NCI-H2196 treated with DMSO at 0.1 percent for 48 hours (cell line): Measurements from ENCODE around the gene ATXN2L.
A peak's percentile ranks its signal among the peaks of the same experiment; 100 is the strongest.
"Not testable (repeated sequence)": the region's sequence is repeated elsewhere in the genome, so short reads cannot be mapped to it uniquely, and the experiment has no call there.

Experiments used
- DNase-seq: peaks from one replicate; lab custom pipeline; 2025; ENCODE audit not compliant: unreplicated experiment; lab: John Stamatoyannopoulos, UW

ATXN2L gene

GRCh38 chr16:28837672-28838557, 15.1 kb downstream of the ATXN2L start:
- DNase-seq: no peak

GRCh38 chr16:28838558-28838918, 15.7 kb downstream of the ATXN2L start:
- no peak for DNase-seq

- DNase-seq: no peak
Measured at GRCh38 chr16:28839004-28839639, 16.3 kb downstream of the ATXN2L start.

- DNase-seq: no peak
Measured at GRCh38 chr16:28839899-28840298, 17.1 kb downstream of the ATXN2L start.

- DNase-seq: no peak
Measured at GRCh38 chr16:28842696-28843095, 19.9 kb downstream of the ATXN2L start.

GRCh38 chr16:28843766-28844165, 21.0 kb downstream of the ATXN2L start:
- DNase-seq: no peak

- DNase-seq: no peak
Measured at GRCh38 chr16:28844226-28844885, 21.6 kb downstream of the ATXN2L start.

- DNase-seq: peak; percentile 59
Measured at GRCh38 chr16:28845293-28845692, 22.5 kb downstream of the ATXN2L start.

- DNase-seq: no peak
Measured at GRCh38 chr16:28845761-28846079, 22.9 kb downstream of the ATXN2L start.

GRCh38 chr16:28846080-28846932, 23.5 kb downstream of the ATXN2L start, which contains the start of gene TUFM:
Gene TUFM (minus strand): TSS chr16:28846348. CDS start chr16:28846269, 79 bp downstream.
- DNase-seq: peak; percentile 98

- DNase-seq: no peak
Measured at GRCh38 chr16:28846933-28847273, 24.1 kb downstream of the ATXN2L start.

- no peak for DNase-seq
Measured at GRCh38 chr16:28858421-28858820, 35.6 kb downstream of the ATXN2L start.

- no peak for DNase-seq
Measured at GRCh38 chr16:28859326-28859725, 36.5 kb downstream of the ATXN2L start.

- DNase-seq: no peak
Measured at GRCh38 chr16:28863929-28864793, 41.4 kb downstream of the ATXN2L start.

- DNase-seq: no peak
Measured at GRCh38 chr16:28865001-28865688, 42.3 kb downstream of the ATXN2L start.

- DNase-seq: no peak
Measured at GRCh38 chr16:28865722-28866453, 43.1 kb downstream of the ATXN2L start.

GRCh38 chr16:28866454-28866804, 43.6 kb downstream of the ATXN2L start:
- no peak for DNase-seq

- DNase-seq: no peak
Measured at GRCh38 chr16:28867241-28867640, 44.4 kb downstream of the ATXN2L start.

- not testable (repeated sequence) for DNase-seq
Measured at GRCh38 chr16:28867646-28868045, 44.8 kb downstream of the ATXN2L start.
